CD8-positive, alpha-beta memory T cell (primary cell): ENCODE data around the gene KCNJ6. TPM values are rescaled to one million over a fixed set of nuclear protein-coding genes. Genes with fewer than 3 reads are reported as not detected.

Source experiments
- CTCF ChIA-PET: fragments of 350-600 bp; sonication (Branson Sonifier 250); formaldehyde crosslinking; loops from one replicate; lab custom pipeline; 2021; ENCODE audit warnings: antibody characterized with exemption; lab: Charles Lee
- POLR2A ChIA-PET: fragments of 350-600 bp; sonication (Branson Sonifier 250); formaldehyde crosslinking; loops from one replicate; lab custom pipeline; 2021; ENCODE audit warnings: antibody characterized with exemption; lab: Charles Lee
- DNase-seq, 5 donors: peaks; one replicate each; pipeline versions ENCODE4 v3.0.0 to v3.0.0-alpha.2; 2020 to 2022; ENCODE audit warnings: mixed read lengths in 1 of 5
- H3K27ac ChIP-seq: one replicate; pipeline ENCODE4 v1.7.0; 2013; ENCODE audit warnings: low read depth, mild to moderate bottlenecking, low read length, moderate library complexity
- H3K27me3 ChIP-seq: 2 replicates; pipeline ENCODE4 v1.7.0; 2013; ENCODE audit warnings: low read length, mild to moderate bottlenecking; ENCODE audit not compliant: insufficient read depth, poor library complexity, severe bottlenecking
- H3K36me3 ChIP-seq: 2 replicates; pipeline ENCODE4 v1.7.0; 2013; ENCODE audit warnings: mild to moderate bottlenecking, low read length, moderate library complexity; ENCODE audit not compliant: insufficient read depth
- H3K4me1 ChIP-seq: 2 replicates; pipeline ENCODE4 v1.7.0; 2013; ENCODE audit warnings: mild to moderate bottlenecking, low read length, moderate library complexity; ENCODE audit not compliant: insufficient read depth
- H3K4me3 ChIP-seq: 2 replicates; pipeline ENCODE4 v1.7.0; 2013; ENCODE audit warnings: mild to moderate bottlenecking, low read length
- H3K9me3 ChIP-seq: 2 replicates; pipeline ENCODE4 v1.7.0; 2013; ENCODE audit warnings: mild to moderate bottlenecking, low read length
- H3K27ac Mint-ChIP-seq, 8 donors: one replicate each; pipeline ENCODE4 v1.8.0; 2020 to 2021; ENCODE audit warnings: mixed read lengths in 8 of 8, mild to moderate bottlenecking in 6 of 8, inconsistent platforms in 3 of 8, moderate library complexity in 3 of 8
- H3K27me3 Mint-ChIP-seq, 2 donors: one replicate each; pipeline ENCODE4 v1.8.0; 2020 to 2021; ENCODE audit warnings: mixed read lengths in 2 of 2, mild to moderate bottlenecking in 1 of 2, moderate library complexity in 1 of 2
- H3K36me3 Mint-ChIP-seq, 3 donors: one replicate each; pipeline ENCODE4 v1.8.0; 2020 to 2021; ENCODE audit warnings: mixed read lengths in 3 of 3, inconsistent platforms in 1 of 3, mild to moderate bottlenecking in 1 of 3
- H3K4me1 Mint-ChIP-seq, 3 donors: one replicate each; pipeline ENCODE4 v1.8.0; 2020 to 2021; ENCODE audit warnings: mixed read lengths in 3 of 3, inconsistent platforms in 1 of 3, mild to moderate bottlenecking in 1 of 3
- H3K4me3 Mint-ChIP-seq, 7 donors: one replicate each; pipeline ENCODE4 v1.8.0; 2020 to 2021; ENCODE audit warnings: mixed read lengths in 7 of 7, mild to moderate bottlenecking in 6 of 7, moderate library complexity in 4 of 7, inconsistent platforms in 2 of 7
- H3K9me3 Mint-ChIP-seq, 5 donors: one replicate each; pipeline ENCODE4 v1.8.0; 2020 to 2022; ENCODE audit warnings: mixed read lengths in 5 of 5, mild to moderate bottlenecking in 3 of 5, moderate library complexity in 2 of 5, inconsistent platforms in 1 of 5
- polyA plus RNA-seq: library from polyadenylated mRNA; unstranded; fragments of 300-500 nt; fragmentation: Illumina TruSeq; gene quantifications from one replicate; pipeline ENCODE4 v1.2.3, GENCODE V29; 2021
- total RNA-seq, 2 experiments: library from RNA; stranded (reverse); gene quantifications; one replicate each; pipeline ENCODE4 v1.2.3, GENCODE V29; 2021

Gene KCNJ6
- total and polyA plus RNA-seq, 3 experiments from 2014 or later = not detected

DNA sequence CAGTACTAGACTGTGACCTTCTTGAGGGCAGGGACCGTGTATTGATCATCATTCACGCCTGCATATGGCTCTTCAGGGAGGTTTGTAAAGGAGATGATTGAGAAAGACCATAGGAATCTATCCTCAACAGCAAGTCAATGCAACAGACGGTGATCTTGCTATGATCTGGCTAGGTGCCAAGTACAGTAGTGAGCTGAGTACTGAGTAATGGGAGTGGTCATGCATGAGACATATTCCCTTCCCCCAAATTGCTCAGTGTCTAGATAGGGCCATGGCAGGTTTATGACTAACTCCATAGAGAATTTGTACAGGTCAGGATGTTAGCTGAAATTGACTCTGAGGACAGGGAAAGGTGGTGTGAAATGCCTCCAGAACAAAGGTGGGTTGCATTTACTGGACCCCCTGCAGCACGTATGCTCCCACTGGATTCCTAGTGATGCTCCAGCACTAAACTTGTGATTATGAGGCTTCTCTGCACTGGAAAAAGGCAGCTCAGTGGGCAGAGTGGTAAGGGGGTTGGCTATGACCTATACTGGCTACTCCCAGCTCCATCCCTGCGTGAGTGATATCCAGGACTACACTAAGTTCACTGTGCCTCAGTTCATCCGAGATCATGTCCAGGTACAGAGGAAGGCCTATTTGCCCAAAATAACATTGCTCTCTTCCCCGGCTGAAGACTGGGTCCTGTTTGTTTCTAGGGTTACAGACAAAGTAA is 37.2 kb downstream of the KCNJ6 start:
- Mint-ChIP-seq H3K4me3 (no peak overlapping the region), H3K9me3 (no peaks in the 10 kb centered on the region), H3K4me1 (no peaks in the 10 kb centered on the region), H3K36me3 (no peaks in the 10 kb centered on the region), H3K27me3 (peaks cover 0 to 7% of the 10 kb centered on the region in 2 donors), H3K27ac (no peak overlapping the region)
- Histone ChIP-seq H3K4me3 (no peak overlapping the region), H3K36me3 (no peaks in the 10 kb centered on the region), H3K9me3 (no peaks in the 10 kb centered on the region), H3K27me3 (no peaks in the 10 kb centered on the region), H3K27ac (no peak overlapping the region), H3K4me1 (no peaks in the 10 kb centered on the region)
- DNase-seq = no peak
- ChIA-PET POLR2A (no interaction called here), CTCF (no interaction called here)

DNA sequence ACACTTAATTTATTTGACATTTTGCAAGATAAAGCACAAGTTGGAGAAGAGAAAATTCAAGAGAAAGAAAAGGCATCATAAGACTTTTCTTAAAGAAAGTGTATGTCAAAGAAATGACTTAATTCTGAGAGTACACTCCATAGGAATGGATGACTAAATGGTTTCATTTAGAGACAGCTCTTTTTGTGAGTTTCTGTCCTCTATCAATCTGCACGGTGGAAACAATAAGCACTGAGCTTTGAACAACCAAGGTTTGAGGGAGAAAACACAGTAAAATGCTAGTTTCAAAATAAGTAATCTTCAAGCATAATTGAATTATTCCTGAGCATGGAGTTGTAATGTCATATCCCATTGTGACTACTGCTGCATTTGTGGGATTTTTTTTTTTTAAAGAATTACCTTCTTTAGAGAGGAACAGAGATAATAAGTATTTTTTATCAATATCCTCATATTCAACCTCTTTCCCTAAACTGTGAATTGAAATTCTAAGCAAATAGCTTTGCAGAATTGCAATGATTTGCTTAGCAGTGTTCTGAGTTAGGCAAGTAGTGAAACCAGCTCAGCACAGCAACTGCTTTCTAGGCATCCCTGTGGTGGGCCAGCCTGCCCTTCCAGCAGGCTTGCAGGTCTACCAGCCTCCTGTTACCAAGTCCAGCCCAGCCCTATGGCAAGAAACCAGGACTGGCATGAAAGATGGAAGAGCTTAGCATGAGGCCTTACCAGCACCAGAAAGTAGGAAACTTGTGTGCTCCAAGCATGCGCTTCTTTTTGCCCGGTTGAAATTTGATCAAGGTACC is 38.2 kb downstream of the KCNJ6 start:
- Mint-ChIP-seq H3K4me3 (no peak overlapping the region), H3K27me3 (peaks cover 0 to 7% of the 10 kb centered on the region in 2 donors), H3K27ac (no peak overlapping the region), H3K9me3 (no peaks in the 10 kb centered on the region), H3K36me3 (no peaks in the 10 kb centered on the region), H3K4me1 (no peaks in the 10 kb centered on the region)
- Histone ChIP-seq H3K4me3 (no peak overlapping the region), H3K9me3 (no peaks in the 10 kb centered on the region), H3K27me3 (no peaks in the 10 kb centered on the region), H3K27ac (no peak overlapping the region), H3K4me1 (no peaks in the 10 kb centered on the region), H3K36me3 (no peaks in the 10 kb centered on the region)
- DNase-seq = no peak
- ChIA-PET CTCF (no interaction called here), POLR2A (no interaction called here)

- DNase-seq = no peak
- H3K9me3 ChIP-seq = no peaks in the 10 kb centered on the region
- H3K9me3 Mint-ChIP-seq = no peaks in the 10 kb centered on the region
- POLR2A ChIA-PET = no interaction called here
- H3K4me3 ChIP-seq = no peak overlapping the region
- no peaks in the 10 kb centered on the region for H3K36me3 ChIP-seq
- H3K4me1 ChIP-seq = no peaks in the 10 kb centered on the region
- no peaks in the 10 kb centered on the region for H3K36me3 Mint-ChIP-seq
- H3K27me3 ChIP-seq = no peaks in the 10 kb centered on the region
- H3K27me3 Mint-ChIP-seq = peaks cover 0 to 7% of the 10 kb centered on the region in 2 donors
- no peaks in the 10 kb centered on the region for H3K4me1 Mint-ChIP-seq
- H3K27ac ChIP-seq = no peak overlapping the region
- CTCF ChIA-PET = no interaction called here
- H3K27ac Mint-ChIP-seq = no peak overlapping the region
- H3K4me3 Mint-ChIP-seq = no peak overlapping the region
These were observed 39.1 kb downstream of the KCNJ6 start for GRCh38 chr21:37877171-37877570.

DNA sequence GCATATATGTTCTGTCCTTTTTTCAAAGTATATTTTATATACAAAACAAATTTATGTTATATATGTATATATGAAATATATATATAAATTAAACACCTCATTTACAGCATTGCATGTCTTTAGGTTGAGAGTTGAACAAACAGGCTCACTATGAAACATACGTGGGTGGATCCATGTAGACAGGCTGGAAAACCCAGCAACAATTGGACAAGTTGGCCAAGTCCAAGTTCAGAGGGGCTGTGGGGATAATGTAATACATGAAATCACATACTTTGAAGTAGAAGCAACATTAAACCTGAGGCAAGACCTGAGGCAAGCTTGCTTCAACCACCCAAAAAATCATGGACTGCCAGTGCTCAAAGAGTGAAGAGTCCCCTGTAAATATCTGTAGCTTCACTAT is 39.7 kb downstream of the KCNJ6 start:
- no peak for DNase-seq
- H3K9me3 Mint-ChIP-seq = no peaks in the 10 kb centered on the region
- H3K4me1 ChIP-seq = no peaks in the 10 kb centered on the region
- H3K27ac ChIP-seq = no peak overlapping the region
- POLR2A ChIA-PET = no interaction called here
- peaks cover 0 to 7% of the 10 kb centered on the region in 2 donors for H3K27me3 Mint-ChIP-seq
- H3K36me3 Mint-ChIP-seq = no peaks in the 10 kb centered on the region
- CTCF ChIA-PET = no interaction called here
- no peak overlapping the region for H3K4me3 Mint-ChIP-seq
- no peak overlapping the region for H3K27ac Mint-ChIP-seq
- no peaks in the 10 kb centered on the region for H3K36me3 ChIP-seq
- H3K27me3 ChIP-seq = no peaks in the 10 kb centered on the region
- no peaks in the 10 kb centered on the region for H3K9me3 ChIP-seq
- H3K4me1 Mint-ChIP-seq = no peaks in the 10 kb centered on the region
- H3K4me3 ChIP-seq = no peak overlapping the region

DNA sequence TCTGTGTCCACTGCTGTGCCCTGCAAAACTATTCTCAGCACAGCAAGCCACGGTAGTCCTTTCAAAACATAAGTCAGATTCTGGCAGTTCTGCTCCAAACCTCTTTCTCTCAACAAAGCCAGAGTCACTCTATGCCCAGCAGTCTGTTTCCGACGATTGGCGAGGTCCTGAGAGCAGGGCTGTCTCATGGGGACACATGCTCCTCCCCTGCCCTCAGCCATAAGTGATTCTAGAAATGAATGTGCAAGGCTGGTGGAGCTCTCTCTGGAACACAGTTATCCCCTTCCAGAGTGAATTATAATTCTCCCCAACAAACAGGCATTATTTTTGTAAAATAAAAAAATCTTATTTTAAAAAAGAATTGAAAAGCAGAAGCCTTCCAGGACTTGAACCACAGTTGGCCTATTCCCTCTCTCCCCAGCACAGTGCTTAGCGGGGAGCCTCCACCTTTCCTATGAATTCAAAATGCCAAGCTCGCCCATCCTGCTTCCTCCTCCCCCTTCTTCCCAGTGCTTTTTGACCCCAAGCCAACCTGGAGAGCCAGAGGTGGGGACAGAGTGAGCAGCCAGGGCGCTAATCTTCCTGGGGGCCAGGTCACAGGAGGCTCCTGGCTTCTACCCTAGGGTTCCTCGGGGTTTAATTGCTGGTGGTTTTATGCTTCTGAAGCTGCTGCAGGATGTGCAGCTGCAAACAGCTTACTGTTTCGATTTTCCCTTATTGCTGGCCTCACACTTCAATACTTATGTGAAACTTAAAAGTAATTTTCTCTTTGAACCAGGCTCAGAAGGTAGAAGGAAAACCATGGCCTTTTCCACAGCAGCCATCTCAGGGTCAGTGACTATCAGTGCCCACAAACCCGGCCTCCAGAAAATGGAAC is 41.1 kb downstream of the KCNJ6 start:
- Mint-ChIP-seq H3K4me1 (no peaks in the 10 kb centered on the region), H3K4me3 (no peak overlapping the region), H3K9me3 (no peaks in the 10 kb centered on the region), H3K36me3 (no peaks in the 10 kb centered on the region), H3K27ac (no peak overlapping the region), H3K27me3 (peaks cover 0 to 7% of the 10 kb centered on the region in 2 donors)
- H3K4me3 ChIP-seq = no peak overlapping the region
- POLR2A ChIA-PET = no interaction called here
- H3K9me3 ChIP-seq = no peaks in the 10 kb centered on the region
- H3K36me3 ChIP-seq = no peaks in the 10 kb centered on the region
- H3K27me3 ChIP-seq = no peaks in the 10 kb centered on the region
- DNase-seq = no peak
- no peak overlapping the region for H3K27ac ChIP-seq
- CTCF ChIA-PET = no interaction called here
- no peaks in the 10 kb centered on the region for H3K4me1 ChIP-seq

GRCh38 chr21:37874481-37874880 is 41.8 kb downstream of the KCNJ6 start:
- POLR2A ChIA-PET = no interaction called here
- no peak overlapping the region for H3K4me3 Mint-ChIP-seq
- no peaks in the 10 kb centered on the region for H3K4me1 ChIP-seq
- no peak overlapping the region for H3K27ac Mint-ChIP-seq
- H3K9me3 Mint-ChIP-seq = no peaks in the 10 kb centered on the region
- H3K36me3 ChIP-seq = no peaks in the 10 kb centered on the region
- DNase-seq = no peak
- H3K36me3 Mint-ChIP-seq = no peaks in the 10 kb centered on the region
- no peaks in the 10 kb centered on the region for H3K9me3 ChIP-seq
- H3K27ac ChIP-seq = no peak overlapping the region
- peaks cover 0 to 7% of the 10 kb centered on the region in 2 donors for H3K27me3 Mint-ChIP-seq
- CTCF ChIA-PET = no interaction called here
- H3K4me1 Mint-ChIP-seq = no peaks in the 10 kb centered on the region
- no peak overlapping the region for H3K4me3 ChIP-seq
- no peaks in the 10 kb centered on the region for H3K27me3 ChIP-seq

GRCh38 chr21:37873655-37874054 is 42.6 kb downstream of the KCNJ6 start:
- H3K4me3 ChIP-seq = no peak overlapping the region
- Mint-ChIP-seq H3K4me3 (no peak overlapping the region), H3K4me1 (no peaks in the 10 kb centered on the region), H3K9me3 (no peaks in the 10 kb centered on the region), H3K27me3 (peaks cover 0 to 6% of the 10 kb centered on the region in 2 donors), H3K36me3 (no peaks in the 10 kb centered on the region), H3K27ac (no peak overlapping the region)
- H3K4me1 ChIP-seq = no peaks in the 10 kb centered on the region
- H3K27ac ChIP-seq = no peak overlapping the region
- CTCF ChIA-PET = no interaction called here
- no peaks in the 10 kb centered on the region for H3K27me3 ChIP-seq
- no peak for DNase-seq
- H3K9me3 ChIP-seq = no peaks in the 10 kb centered on the region
- no peaks in the 10 kb centered on the region for H3K36me3 ChIP-seq
- POLR2A ChIA-PET = no interaction called here
